ENCODE results near the gene OR4P4.

OR4P4 gene

GRCh38 chr11:55669376-55669775 is 34.5 kb downstream of the OR4P4 start:
- Histone ChIP-seq H3K9ac (ENCODE audit: insufficient read length) (no peak overlapping the region), H3K9me3 (ENCODE audit: low read depth, low read length) (no peaks in the 10 kb centered on the region), H3K27ac (no peak overlapping the region), H3K36me3 (ENCODE audit: insufficient read depth, low read length) (no peaks in the 10 kb centered on the region), H3K4me3 (no peak overlapping the region)
- TF ChIP-seq EZH2 (IDR thresholded peaks at IDR 0.05) = no peak
- TF ChIP-seq POLR2AphosphoS5 (IDR thresholded peaks at IDR 0.05; ENCODE audit: borderline replicate concordance, low read depth, low read length) = no peak
- no peak for TF ChIP-seq FOXP2 (optimal IDR thresholded peaks at IDR 0.05; ENCODE audit: control extremely low read depth, extremely low read length, insufficient read depth)
- DNase-seq (ENCODE audit: low read depth, low spot score) = no peak

GRCh38 chr11:55673860-55674259 is 38.9 kb downstream of the OR4P4 start:
- Histone ChIP-seq H3K9ac (ENCODE audit: insufficient read length) (no peak overlapping the region), H3K9me3 (ENCODE audit: low read depth, low read length) (no peaks in the 10 kb centered on the region), H3K4me3 (no peak overlapping the region), H3K36me3 (ENCODE audit: insufficient read depth, low read length) (no peaks in the 10 kb centered on the region), H3K27ac (no peak overlapping the region)
- no peak for DNase-seq (ENCODE audit: low read depth, low spot score)
- TF ChIP-seq POLR2AphosphoS5 (IDR thresholded peaks at IDR 0.05; ENCODE audit: borderline replicate concordance, low read depth, low read length) (no peak), EZH2 (IDR thresholded peaks at IDR 0.05) (no peak), FOXP2 (optimal IDR thresholded peaks at IDR 0.05; ENCODE audit: control extremely low read depth, extremely low read length, insufficient read depth) (no peak)

All from SK-N-MC (cell line).